Right hindlimb (tissue), 1 donor: ENCODE results near the gene PCDHGA2.
"Not testable (repeated sequence)": the region's sequence is repeated elsewhere in the genome, so short reads cannot be mapped to it uniquely, and the experiment has no call there.

Source experiments
- DNase-seq: peaks from one replicate; pipeline ENCODE4 v3.0.0-alpha.2; 2018

The PCDHGA2 gene

GRCh38 chr5:141383345-141383744 lies 44.8 kb downstream of the PCDHGA2 start:
- DNase-seq = no peak

- no peak for DNase-seq
These were observed 46.1 kb downstream of the PCDHGA2 start for GRCh38 chr5:141384471-141385267.

- not testable (repeated sequence) for DNase-seq
These were observed 49.2 kb downstream of the PCDHGA2 start, which contains the start of gene PCDHGB4 for GRCh38 chr5:141387557-141388311. PCDHGB4 (plus strand) TSS chr5:141387698; CDS start chr5:141387885, 187 bp downstream.

- DNase-seq = no peak
These were observed 50.1 kb downstream of the PCDHGA2 start for GRCh38 chr5:141388661-141389060.

GRCh38 chr5:141389153-141390042 lies 50.8 kb downstream of the PCDHGA2 start:
- no peak for DNase-seq

- DNase-seq = no peak
These were observed 54.1 kb downstream of the PCDHGA2 start, which contains the start of gene PCDHGA8 for GRCh38 chr5:141392429-141393198. PCDHGA8 (plus strand) TSS chr5:141392633; CDS start chr5:141392814, 181 bp downstream.
